ENCODE measurements around the gene ABCA2.

GRCh38 chr9:137011156-137011555 is 16.9 kb downstream of the ABCA2 start:
- TF ChIP-seq CTCF (IDR thresholded peaks at IDR 0.05) (no peak), POLR2A (IDR thresholded peaks at IDR 0.05) (no peak)
